PC-9 (cell line): ENCODE results near the gene SCP2. TPM values are rescaled to one million over a fixed set of nuclear protein-coding genes. Genes with fewer than 3 reads are reported as not detected.
A peak's percentile ranks its signal among the peaks of the same experiment; 100 is the strongest.

Source experiments
- BruUV-seq: library from RNA; stranded (reverse); fragments of 400-500 nt; replicated peaks from 2 replicates; lab custom pipeline; 2021; lab: Mats Ljungman, UMichigan
- CTCF ChIA-PET: fragments of 300-600 bp; sonication (Branson Sonifier 250); formaldehyde crosslinking; loops from one replicate; lab custom pipeline; 2022; ENCODE audit warnings: antibody characterized with exemption; lab: Charles Lee
- POLR2A ChIA-PET: fragments of 300-600 bp; sonication (Branson Sonifier 250); formaldehyde crosslinking; loops from one replicate; lab custom pipeline; 2022; ENCODE audit warnings: antibody characterized with exemption; ENCODE audit not compliant: unreplicated experiment; lab: Charles Lee
- DNase-seq, 2 experiments: peaks; one replicate each; pipeline versions ENCODE4 v3.0.0 to v3.0.0-alpha.2; 2015 to 2022; ENCODE audit warnings: mixed read lengths in 1 of 2
- H2AFZ ChIP-seq: fragments of 200-600 bp; sonication (generic); 2 replicates; pipeline ENCODE4 v1.8.1; 2017; ENCODE audit warnings: antibody characterized with exemption
- H3F3A ChIP-seq: fragments of 200-600 bp; sonication (generic); 2 replicates; pipeline ENCODE4 v1.8.1; 2017; ENCODE audit warnings: antibody characterized with exemption, mild to moderate bottlenecking, low read depth; ENCODE audit not compliant: insufficient read depth
- H3K27ac ChIP-seq: fragments of 200-600 bp; sonication (generic); 2 replicates; pipeline ENCODE4 v1.6.1; 2016; ENCODE audit warnings: mixed run types
- H3K27me3 ChIP-seq: fragments of 200-600 bp; sonication (generic); 2 replicates; pipeline ENCODE4 v1.6.1; 2016; ENCODE audit warnings: low read depth, mixed run types; ENCODE audit not compliant: insufficient read depth
- H3K36me3 ChIP-seq: fragments of 200-600 bp; sonication (generic); 2 replicates; pipeline ENCODE4 v1.6.1; 2016; ENCODE audit warnings: low read depth, mixed run types
- H3K4me1 ChIP-seq: fragments of 200-600 bp; sonication (generic); replicated peaks from 2 replicates; pipeline ENCODE4 v1.6.1; 2016; ENCODE audit warnings: mixed run types; ENCODE audit not compliant: insufficient read depth
- H3K4me2 ChIP-seq: fragments of 200-600 bp; sonication (generic); 2 replicates; pipeline ENCODE4 v1.6.1; 2017; ENCODE audit warnings: mixed run types
- H3K4me3 ChIP-seq: fragments of 200-600 bp; sonication (generic); 2 replicates; pipeline ENCODE4 v1.6.1; 2016; ENCODE audit warnings: mixed run types
- H3K79me2 ChIP-seq: fragments of 200-600 bp; sonication (generic); 2 replicates; pipeline ENCODE4 v1.6.1; 2017; ENCODE audit warnings: low read depth, mixed run types
- H3K9me2 ChIP-seq: fragments of 200-600 bp; sonication (generic); 2 replicates; pipeline ENCODE4 v1.8.1; 2017; ENCODE audit warnings: mild to moderate bottlenecking; ENCODE audit not compliant: insufficient read depth
- H3K9me3 ChIP-seq: fragments of 200-600 bp; sonication (generic); 2 replicates; pipeline ENCODE4 v1.8.1; 2016; ENCODE audit warnings: low read depth; ENCODE audit not compliant: insufficient read depth
- H4K20me1 ChIP-seq: fragments of 200-600 bp; sonication (generic); 2 replicates; pipeline ENCODE4 v1.8.1; 2017; ENCODE audit not compliant: insufficient read depth
- EZH2 ChIP-seq: fragments of 200-600 bp; sonication (generic); IDR thresholded peaks from 2 replicates; pipeline ENCODE4 v1.8.0; 2017; ENCODE audit warnings: antibody characterized with exemption, low read depth
- intact Hi-C: fragments of 100-400 bp; cut with micrococcal nuclease; formaldehyde crosslinking; loops from one replicate; pipeline ENCODE4 v1.10.0; 2022; ENCODE audit not compliant: unreplicated experiment
- total RNA-seq: library from RNA; stranded (reverse); gene quantifications from 2 replicates; pipeline ENCODE4 v1.2.3, GENCODE V29; 2021
- TF ChIP-seq, protein P1 (sequence below): fragments of 200-600 bp; sonication (generic); conservative IDR thresholded peaks from 2 replicates; pipeline ENCODE4 v1.6.1; 2017; ENCODE audit warnings: mixed run types, antibody characterized with exemption, mild to moderate bottlenecking, moderate library complexity

Gene SCP2
- total RNA-seq, 1 experiment from 2014 or later = 87.8 TPM

GRCh38 chr1:53016705-53017104 lies 89.6 kb downstream of the SCP2 start:
- Histone ChIP-seq H4K20me1 (no peaks in the 10 kb centered on the region), H3K4me1 (peaks cover 26% of the 10 kb centered on the region), H3K27me3 (no peaks in the 10 kb centered on the region), H3K4me3 (peak overlapping the region; percentile 78; the same call in 1 of the 2 replicates), H3K9me2 (no peaks in the 10 kb centered on the region), H2AFZ (no peak overlapping the region), H3K4me2 (peak overlapping the region; percentile 93), H3K79me2 (peaks cover 33% of the 10 kb centered on the region), H3K9me3 (no peaks in the 10 kb centered on the region), H3K36me3 (peaks cover 5% of the 10 kb centered on the region; the same call in 1 of the 2 replicates), H3F3A (no peaks in the 10 kb centered on the region), H3K27ac (no peak overlapping the region)
- CTCF ChIA-PET = interaction anchor here (0.5 kb wide), 1 partner anchor 84 kb away, joined by 3 read pairs; no protein-coding TSS in a partner anchor
- no peak for DNase-seq
- intact Hi-C loops = no loop called here
- POLR2A ChIA-PET = no interaction called here
- TF ChIP-seq, protein P1, sequence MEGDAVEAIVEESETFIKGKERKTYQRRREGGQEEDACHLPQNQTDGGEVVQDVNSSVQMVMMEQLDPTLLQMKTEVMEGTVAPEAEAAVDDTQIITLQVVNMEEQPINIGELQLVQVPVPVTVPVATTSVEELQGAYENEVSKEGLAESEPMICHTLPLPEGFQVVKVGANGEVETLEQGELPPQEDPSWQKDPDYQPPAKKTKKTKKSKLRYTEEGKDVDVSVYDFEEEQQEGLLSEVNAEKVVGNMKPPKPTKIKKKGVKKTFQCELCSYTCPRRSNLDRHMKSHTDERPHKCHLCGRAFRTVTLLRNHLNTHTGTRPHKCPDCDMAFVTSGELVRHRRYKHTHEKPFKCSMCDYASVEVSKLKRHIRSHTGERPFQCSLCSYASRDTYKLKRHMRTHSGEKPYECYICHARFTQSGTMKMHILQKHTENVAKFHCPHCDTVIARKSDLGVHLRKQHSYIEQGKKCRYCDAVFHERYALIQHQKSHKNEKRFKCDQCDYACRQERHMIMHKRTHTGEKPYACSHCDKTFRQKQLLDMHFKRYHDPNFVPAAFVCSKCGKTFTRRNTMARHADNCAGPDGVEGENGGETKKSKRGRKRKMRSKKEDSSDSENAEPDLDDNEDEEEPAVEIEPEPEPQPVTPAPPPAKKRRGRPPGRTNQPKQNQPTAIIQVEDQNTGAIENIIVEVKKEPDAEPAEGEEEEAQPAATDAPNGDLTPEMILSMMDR = no peak
- no peak for TF ChIP-seq EZH2
- no TSS peak for BruUV-seq

GRCh38 chr1:53020588-53020987 lies 93.5 kb downstream of the SCP2 start:
- BruUV-seq = no TSS peak
- no peaks in the 10 kb centered on the region for H4K20me1 ChIP-seq
- H3K4me2 ChIP-seq = no peak overlapping the region
- peaks cover 5% of the 10 kb centered on the region; the same call in 1 of the 2 replicates for H3K36me3 ChIP-seq
- no peak overlapping the region for H2AFZ ChIP-seq
- no peaks in the 10 kb centered on the region for H3K27me3 ChIP-seq
- ChIA-PET CTCF (no interaction called here), POLR2A (no interaction called here)
- H3F3A ChIP-seq = no peaks in the 10 kb centered on the region
- H3K4me3 ChIP-seq = no peak overlapping the region
- no peaks in the 10 kb centered on the region for H3K9me3 ChIP-seq
- no peaks in the 10 kb centered on the region for H3K9me2 ChIP-seq
- intact Hi-C loops = no loop called here
- DNase-seq = no peak
- no peak overlapping the region for H3K27ac ChIP-seq
- peaks cover 28% of the 10 kb centered on the region for H3K4me1 ChIP-seq
- TF ChIP-seq, protein P1 = no peak
- no peak for TF ChIP-seq EZH2
- peaks cover 35% of the 10 kb centered on the region for H3K79me2 ChIP-seq

GRCh38 chr1:53022179-53022578 lies 95.1 kb downstream of the SCP2 start:
- H3K36me3 ChIP-seq = peaks cover 9% of the 10 kb centered on the region; the same call in 1 of the 2 replicates
- intact Hi-C loops = no loop called here
- DNase-seq = no peak
- H3K4me2 ChIP-seq = no peak overlapping the region
- H3F3A ChIP-seq = no peaks in the 10 kb centered on the region
- H3K9me2 ChIP-seq = no peaks in the 10 kb centered on the region
- H4K20me1 ChIP-seq = no peaks in the 10 kb centered on the region
- no peak overlapping the region for H3K27ac ChIP-seq
- H3K9me3 ChIP-seq = no peaks in the 10 kb centered on the region
- peaks cover 14% of the 10 kb centered on the region for H3K4me1 ChIP-seq
- ChIA-PET CTCF (no interaction called here), POLR2A (no interaction called here)
- no peaks in the 10 kb centered on the region for H3K27me3 ChIP-seq
- TF ChIP-seq EZH2 = no peak
- TF ChIP-seq, protein P1 = no peak
- H3K79me2 ChIP-seq = peaks cover 23% of the 10 kb centered on the region
- H2AFZ ChIP-seq = no peak overlapping the region
- no peak overlapping the region for H3K4me3 ChIP-seq
- BruUV-seq = no TSS peak
